Measurements from ENCODE around the gene ADAMTS20. TPM values are rescaled to one million over a fixed set of nuclear protein-coding genes. Genes with fewer than 3 reads are reported as not detected.

ADAMTS20 gene
- total RNA-seq, 2 donors from 2014 or later, result not detected

DNA sequence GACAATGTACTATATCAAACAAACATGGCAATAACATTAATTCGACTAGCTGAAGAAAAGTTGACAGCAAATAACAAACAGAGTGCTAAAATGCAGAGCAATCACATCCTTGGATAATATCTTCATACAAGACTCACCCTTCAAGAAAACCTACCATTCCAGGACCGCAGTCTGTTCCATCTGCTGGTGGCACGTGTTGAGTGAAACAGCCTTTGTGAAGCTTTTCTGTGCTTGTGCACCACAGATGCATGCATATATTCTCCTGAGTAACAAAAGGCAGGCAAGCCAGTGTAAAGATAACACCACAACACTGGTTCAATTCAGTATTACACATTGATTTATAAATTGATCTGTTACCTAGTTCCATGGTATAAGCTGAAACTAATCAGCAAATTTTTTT is 89.3 kb downstream of the ADAMTS20 start:
- Histone ChIP-seq H3K4me1 (no peaks in the 10 kb centered on the region), H3K4me3 (no peak overlapping the region), H3K9me3 (no peaks in the 10 kb centered on the region), H3K36me3 (no peaks in the 10 kb centered on the region), H3K27me3 (no peaks in the 10 kb centered on the region), H3K27ac (no peak overlapping the region)
- TF ChIP-seq, protein P1, sequence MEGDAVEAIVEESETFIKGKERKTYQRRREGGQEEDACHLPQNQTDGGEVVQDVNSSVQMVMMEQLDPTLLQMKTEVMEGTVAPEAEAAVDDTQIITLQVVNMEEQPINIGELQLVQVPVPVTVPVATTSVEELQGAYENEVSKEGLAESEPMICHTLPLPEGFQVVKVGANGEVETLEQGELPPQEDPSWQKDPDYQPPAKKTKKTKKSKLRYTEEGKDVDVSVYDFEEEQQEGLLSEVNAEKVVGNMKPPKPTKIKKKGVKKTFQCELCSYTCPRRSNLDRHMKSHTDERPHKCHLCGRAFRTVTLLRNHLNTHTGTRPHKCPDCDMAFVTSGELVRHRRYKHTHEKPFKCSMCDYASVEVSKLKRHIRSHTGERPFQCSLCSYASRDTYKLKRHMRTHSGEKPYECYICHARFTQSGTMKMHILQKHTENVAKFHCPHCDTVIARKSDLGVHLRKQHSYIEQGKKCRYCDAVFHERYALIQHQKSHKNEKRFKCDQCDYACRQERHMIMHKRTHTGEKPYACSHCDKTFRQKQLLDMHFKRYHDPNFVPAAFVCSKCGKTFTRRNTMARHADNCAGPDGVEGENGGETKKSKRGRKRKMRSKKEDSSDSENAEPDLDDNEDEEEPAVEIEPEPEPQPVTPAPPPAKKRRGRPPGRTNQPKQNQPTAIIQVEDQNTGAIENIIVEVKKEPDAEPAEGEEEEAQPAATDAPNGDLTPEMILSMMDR (IDR thresholded peaks at IDR 0.05), result no peak
- no peak for DNase-seq (ENCODE audit: low spot score)

DNA sequence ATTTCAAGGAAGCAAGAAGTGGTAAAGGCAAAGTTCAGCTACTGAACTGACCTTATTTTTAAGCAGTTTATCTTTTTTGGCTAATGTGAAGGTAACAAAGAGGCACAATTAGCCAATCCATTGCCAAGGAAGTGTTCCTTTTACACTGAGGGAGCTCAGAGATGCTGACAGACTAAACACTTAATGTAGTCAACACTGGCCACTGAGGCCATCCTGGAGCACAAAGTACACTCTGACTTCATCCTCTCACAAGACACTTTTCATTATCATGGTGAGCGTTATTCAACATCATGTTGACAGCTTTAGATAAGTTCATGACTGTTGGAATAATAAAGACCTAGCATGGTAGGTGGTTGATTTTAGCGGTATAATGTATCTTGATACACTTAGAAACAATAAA is 89.9 kb downstream of the ADAMTS20 start:
- Histone ChIP-seq H3K4me1 (no peaks in the 10 kb centered on the region), H3K27ac (no peak overlapping the region), H3K4me3 (no peak overlapping the region), H3K27me3 (no peaks in the 10 kb centered on the region), H3K36me3 (no peaks in the 10 kb centered on the region), H3K9me3 (no peaks in the 10 kb centered on the region)
- no peak for DNase-seq (ENCODE audit: low spot score)
- TF ChIP-seq, protein P1 (IDR thresholded peaks at IDR 0.05), result no peak

DNA sequence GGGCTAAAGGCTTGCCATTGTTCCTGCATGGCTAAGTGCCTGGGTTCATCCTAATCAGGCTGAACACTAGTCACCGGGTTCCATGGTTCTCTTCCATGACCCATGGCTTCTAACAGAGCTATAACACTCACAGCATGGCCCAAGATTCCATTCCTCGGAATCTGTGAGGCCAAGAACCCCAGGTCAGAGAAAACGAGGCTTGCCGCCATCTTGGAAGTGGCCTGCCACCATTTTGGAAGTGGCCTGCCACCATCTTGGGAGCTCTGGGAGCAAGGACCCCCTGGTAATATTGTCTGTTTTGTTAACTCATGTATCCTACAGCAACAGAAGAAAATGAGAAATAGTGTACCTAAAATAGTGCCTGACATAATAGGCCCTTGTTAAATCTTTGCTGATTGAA is 92.7 kb downstream of the ADAMTS20 start:
- TF ChIP-seq, protein P1 (IDR thresholded peaks at IDR 0.05), result no peak

GRCh38 chr12:43453761-43454160 is 98.2 kb downstream of the ADAMTS20 start:
- H3K27me3 ChIP-seq, result no peaks in the 10 kb centered on the region
- no peaks in the 10 kb centered on the region for H3K36me3 ChIP-seq
- no peak for DNase-seq (ENCODE audit: low spot score)
- H3K9me3 ChIP-seq, result peaks cover 0 to 7% of the 10 kb centered on the region in 2 donors
- no peak overlapping the region for H3K27ac ChIP-seq
- TF ChIP-seq, protein P1 (IDR thresholded peaks at IDR 0.05), result no peak
- H3K4me1 ChIP-seq, result no peaks in the 10 kb centered on the region
- no peak overlapping the region for H3K4me3 ChIP-seq

More for the DNA sequence above, 92.7 kb downstream of the ADAMTS20 start:
- Histone ChIP-seq H3K4me1 (no peaks in the 10 kb centered on the region), H3K9me3 (peaks cover 0 to 7% of the 10 kb centered on the region in 2 donors), H3K27ac (no peak overlapping the region), H3K4me3 (no peak overlapping the region), H3K36me3 (no peaks in the 10 kb centered on the region), H3K27me3 (no peaks in the 10 kb centered on the region)
- DNase-seq (ENCODE audit: low spot score), result no peak

DNA sequence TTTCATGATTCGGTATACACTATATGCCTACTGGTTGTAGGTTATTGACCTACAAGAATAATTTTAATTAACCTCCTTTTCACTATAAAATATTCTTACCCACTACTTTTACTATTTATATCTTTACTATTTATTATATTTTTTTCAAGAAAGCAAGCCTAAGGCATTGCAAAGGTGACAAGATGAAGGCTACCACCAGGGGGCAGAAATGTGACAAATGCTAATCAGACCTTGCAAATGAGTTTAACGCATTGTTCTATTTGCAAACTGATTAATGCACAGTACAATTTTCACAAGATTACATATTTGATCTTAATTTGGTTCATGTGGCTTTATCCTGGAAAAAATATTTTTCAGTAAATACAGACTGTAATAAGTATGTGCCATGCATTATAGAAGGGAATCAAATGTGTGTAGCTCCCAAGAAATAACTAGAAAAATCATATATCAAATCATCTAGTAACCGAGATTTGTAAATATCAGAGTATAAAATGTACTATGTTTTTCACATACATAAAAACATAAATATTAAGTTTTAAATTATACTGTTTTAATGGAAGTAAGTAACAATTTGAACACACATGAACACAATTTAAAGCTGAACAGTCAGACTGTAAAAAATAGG is 107.0 kb downstream of the ADAMTS20 start:
- Histone ChIP-seq H3K27ac (no peak overlapping the region), H3K27me3 (no peaks in the 10 kb centered on the region), H3K9me3 (no peaks in the 10 kb centered on the region), H3K4me1 (no peaks in the 10 kb centered on the region), H3K4me3 (no peak overlapping the region), H3K36me3 (no peaks in the 10 kb centered on the region)
- DNase-seq (ENCODE audit: low spot score), result no peak
- TF ChIP-seq, protein P1 (IDR thresholded peaks at IDR 0.05), result peak; percentile 65 to 76

GRCh38 chr12:43436597-43436996 is 115.4 kb downstream of the ADAMTS20 start:
- DNase-seq (ENCODE audit: low spot score), result no peak

More at GRCh38 chr12:43436597-43436996, 115.4 kb downstream of the ADAMTS20 start:
- Histone ChIP-seq H3K4me3 (no peak overlapping the region), H3K36me3 (no peaks in the 10 kb centered on the region), H3K9me3 (no peaks in the 10 kb centered on the region), H3K27me3 (no peaks in the 10 kb centered on the region), H3K4me1 (no peaks in the 10 kb centered on the region), H3K27ac (no peak overlapping the region)
- TF ChIP-seq, protein P1 (IDR thresholded peaks at IDR 0.05), result no peak
